Middle frontal gyrus (tissue), 1 donor: ENCODE measurements around the gene NSRP1.
A peak's percentile ranks its signal among the peaks of the same experiment; 100 is the strongest.
"Not testable (repeated sequence)": the region's sequence is repeated elsewhere in the genome, so short reads cannot be mapped to it uniquely, and the experiment has no call there.

Experiments
- DNase-seq: peaks from one replicate; pipeline ENCODE4 v3.0.0-alpha.2; 2015; ENCODE audit warnings: low spot score; ENCODE audit errors: extremely low spot score

Gene NSRP1

GRCh38 chr17:30116661-30117551 lies at the start of gene NSRP1:
Gene NSRP1 (plus strand): TSS chr17:30116816. CDS start chr17:30116844, 28 bp downstream.
- peak; percentile 94 for DNase-seq

- DNase-seq = no peak
These were observed 48.2 kb upstream of the NSRP1 start for GRCh38 chr17:30068465-30068864.

GRCh38 chr17:30074254-30074653 lies 42.4 kb upstream of the NSRP1 start:
- DNase-seq = no peak

- DNase-seq = no peak
These were observed 41.9 kb upstream of the NSRP1 start for GRCh38 chr17:30074730-30075129.

- DNase-seq = no peak
These were observed 33.8 kb upstream of the NSRP1 start for GRCh38 chr17:30082773-30083172.

GRCh38 chr17:30084788-30085187 lies 31.8 kb upstream of the NSRP1 start:
- no peak for DNase-seq

- no peak for DNase-seq
These were observed 29.7 kb upstream of the NSRP1 start for GRCh38 chr17:30086896-30087295.

GRCh38 chr17:30087431-30087830 lies 29.2 kb upstream of the NSRP1 start:
- not testable (repeated sequence) for DNase-seq

GRCh38 chr17:30091121-30091670 lies 25.4 kb upstream of the NSRP1 start:
- no peak for DNase-seq

GRCh38 chr17:30091771-30092170 lies 24.8 kb upstream of the NSRP1 start:
- no peak for DNase-seq

- DNase-seq = no peak
These were observed 23.7 kb upstream of the NSRP1 start for GRCh38 chr17:30092886-30093285.

- DNase-seq = peak; percentile 62
These were observed 23.0 kb upstream of the NSRP1 start for GRCh38 chr17:30093463-30094147.

GRCh38 chr17:30095507-30096244 lies 20.9 kb upstream of the NSRP1 start:
- no peak for DNase-seq

GRCh38 chr17:30101686-30102390 lies 14.8 kb upstream of the NSRP1 start:
- no peak for DNase-seq

- no peak for DNase-seq
These were observed 12.7 kb upstream of the NSRP1 start for GRCh38 chr17:30103921-30104320.

GRCh38 chr17:30104575-30105339 lies 11.9 kb upstream of the NSRP1 start:
- peak; percentile 24 for DNase-seq

- no peak for DNase-seq
These were observed 3.8 kb upstream of the NSRP1 start for GRCh38 chr17:30112794-30113193.

- DNase-seq = no peak
These were observed 3.4 kb upstream of the NSRP1 start for GRCh38 chr17:30113213-30113612.

GRCh38 chr17:30116345-30116660 lies 313 bp upstream of the NSRP1 start:
- DNase-seq = no peak

- no peak for DNase-seq
These were observed 1.1 kb downstream of the NSRP1 start for GRCh38 chr17:30117675-30118081.
